Activated gamma-delta T cell (primary cell): Measurements from ENCODE around the gene KRT6A.

Experiments used
- DNase-seq: peaks from one replicate; lab custom pipeline; 2025; lab: John Stamatoyannopoulos, UW
- total RNA-seq, 2 donors: gene quantifications; one replicate each; lab custom pipeline; 2026; lab: John Stamatoyannopoulos, UW

The KRT6A gene
- total RNA-seq: 0 reads per million in 2 donors

DNA sequence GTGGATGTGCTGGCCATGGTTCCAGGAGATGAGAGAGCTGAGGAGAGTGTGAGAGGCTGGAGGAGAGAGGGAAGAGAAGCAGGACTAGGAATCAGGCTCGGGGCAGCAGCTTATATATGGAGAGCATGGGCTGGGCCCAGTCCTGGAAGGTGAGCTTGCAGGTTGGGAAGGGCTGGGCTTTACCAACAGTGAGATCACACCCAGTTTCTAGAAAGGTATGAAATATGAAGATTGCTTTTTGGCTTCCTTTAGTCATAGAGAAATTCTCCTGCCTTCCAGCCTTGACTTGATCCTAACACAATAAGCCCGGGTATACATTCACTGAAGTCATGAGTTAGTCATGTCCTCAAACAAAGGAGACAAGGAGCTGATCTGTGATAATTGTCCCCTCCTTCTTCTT lies at the start of gene KRT6A:
KRT6A (minus strand) TSS at position 86 of the 400 bp plus-strand sequence; CDS start at position 17, 69 bp downstream.
- DNase-seq: no peak

DNA sequence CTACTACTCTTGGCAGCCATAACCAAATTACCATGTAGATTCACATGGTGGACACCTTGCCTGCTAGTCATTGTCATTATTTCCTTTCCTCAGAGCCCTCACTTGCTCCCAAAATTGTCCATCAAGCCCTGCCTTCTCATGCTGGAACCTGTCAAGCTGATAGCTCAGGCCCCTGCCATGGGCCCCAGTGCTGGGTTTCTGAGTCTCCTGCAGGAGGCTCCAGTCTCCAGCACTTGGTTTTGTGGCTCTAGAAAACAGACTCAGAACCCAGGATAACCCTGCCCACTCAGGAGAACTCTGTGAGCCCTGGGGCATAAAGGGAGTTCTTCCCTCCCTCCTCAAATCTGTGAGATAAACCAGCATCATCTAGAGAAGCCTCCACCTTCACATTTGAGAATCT lies 49.1 kb upstream of the KRT6A start:
- DNase-seq: no peak

GRCh38 chr12:52541709-52542108 lies 48.7 kb upstream of the KRT6A start:
- DNase-seq: no peak

GRCh38 chr12:52540531-52540930 lies 47.5 kb upstream of the KRT6A start:
- no peak for DNase-seq

DNA sequence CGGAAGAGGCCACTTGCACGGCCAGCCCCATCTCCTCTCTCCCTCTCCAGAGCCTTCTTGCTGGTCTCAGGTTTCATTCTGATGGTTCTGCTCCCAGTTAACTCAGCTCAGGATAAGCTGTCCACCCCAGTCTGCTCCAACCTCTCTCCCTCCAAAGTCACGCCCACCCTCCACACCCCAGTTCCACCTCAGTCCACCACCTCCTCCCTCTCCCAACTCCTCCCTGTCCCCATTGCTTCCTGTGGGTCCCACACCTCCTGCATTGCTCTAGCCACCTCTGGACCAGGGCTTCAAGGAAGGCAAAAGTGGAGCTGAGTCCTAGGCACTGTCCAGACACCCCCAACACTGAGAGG lies 46.7 kb upstream of the KRT6A start:
- DNase-seq: no peak

GRCh38 chr12:52539083-52539820 lies 46.2 kb upstream of the KRT6A start:
- DNase-seq: no peak

- no peak for DNase-seq
Measured at GRCh38 chr12:52537101-52537500, 44.0 kb upstream of the KRT6A start.

- no peak for DNase-seq
Measured at GRCh38 chr12:52535574-52535973, 42.5 kb upstream of the KRT6A start.

DNA sequence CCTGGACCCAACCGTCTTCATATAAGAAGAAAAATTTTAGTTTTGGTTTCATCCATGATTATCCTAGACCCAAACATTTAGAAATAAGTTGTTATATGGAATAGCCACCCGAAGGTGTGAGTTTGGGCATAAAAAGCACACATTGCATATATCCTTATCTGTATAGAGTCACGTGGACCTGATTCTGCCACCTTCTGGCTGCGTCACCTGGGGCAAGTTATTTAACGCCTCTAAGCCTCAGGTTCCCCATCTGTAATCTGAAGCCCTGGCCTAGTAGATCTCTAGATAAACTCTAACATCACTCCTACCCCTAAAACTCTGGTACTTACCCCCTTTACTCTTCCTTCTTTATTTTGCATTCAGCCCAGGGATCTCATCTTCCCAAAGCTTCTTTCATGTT lies 41.4 kb upstream of the KRT6A start:
- DNase-seq: no peak

DNA sequence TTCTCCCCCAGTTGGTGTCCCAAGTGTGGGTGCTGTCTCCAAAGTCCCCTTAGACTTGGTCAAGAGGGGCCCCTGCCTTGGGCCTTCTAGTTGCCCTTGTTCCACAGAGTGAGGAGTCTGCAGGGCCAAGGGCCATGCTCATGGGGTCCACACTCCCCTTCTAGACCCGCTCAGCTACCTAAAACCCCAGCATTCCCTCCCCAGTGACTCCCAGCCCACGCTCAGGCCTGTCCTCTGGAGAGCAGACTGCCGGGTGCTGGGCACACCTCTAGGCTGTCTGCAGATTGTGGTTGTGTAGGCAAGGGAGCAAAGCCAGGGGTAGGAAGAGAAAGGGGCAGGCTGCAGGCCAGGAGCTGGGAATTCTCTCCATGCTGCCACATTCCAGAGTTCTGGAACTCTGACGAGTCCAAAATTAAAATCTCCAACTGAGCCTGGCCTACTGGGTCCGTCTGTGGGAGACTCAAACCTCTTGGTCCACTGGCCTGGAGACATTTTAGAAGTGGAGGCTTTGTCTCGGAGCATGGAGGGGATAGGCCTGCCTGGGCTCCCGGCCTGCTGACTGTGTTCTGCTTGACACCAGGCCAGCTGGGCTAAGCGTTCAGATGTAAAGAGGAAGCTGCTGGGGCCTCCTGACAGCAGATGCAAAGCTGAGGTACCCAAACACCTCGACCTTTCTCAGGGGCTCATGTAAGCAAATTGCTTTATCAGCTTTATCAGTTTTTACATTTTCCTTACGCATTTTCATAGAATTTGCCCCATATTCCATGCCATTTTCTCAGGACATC lies 40.8 kb upstream of the KRT6A start:
- no peak for DNase-seq

GRCh38 chr12:52532636-52533035 lies 39.6 kb upstream of the KRT6A start:
- DNase-seq: no peak

- DNase-seq: no peak
Measured at GRCh38 chr12:52531566-52532300, 38.7 kb upstream of the KRT6A start.

GRCh38 chr12:52530905-52531304 lies 37.8 kb upstream of the KRT6A start:
- DNase-seq: no peak

DNA sequence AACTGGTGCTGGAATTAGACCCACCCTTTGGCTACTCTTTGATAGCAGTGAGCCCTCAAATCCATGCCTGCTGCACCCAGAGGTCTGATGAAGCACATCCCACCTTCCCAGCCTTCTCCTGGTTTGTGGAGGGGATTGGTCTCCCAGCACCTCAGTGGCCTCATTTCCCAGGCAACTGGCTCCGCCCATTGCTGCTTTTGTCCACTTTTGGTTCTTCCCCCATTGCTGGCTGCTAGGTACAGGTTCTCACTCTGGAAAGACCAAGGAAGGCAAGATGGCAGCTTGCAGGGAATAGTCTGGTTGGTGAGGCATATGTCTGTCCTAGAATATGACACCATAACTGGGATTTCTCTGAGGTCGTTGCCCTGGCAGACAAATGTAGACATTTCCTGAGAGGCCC lies 37.3 kb upstream of the KRT6A start:
- DNase-seq: no peak

DNA sequence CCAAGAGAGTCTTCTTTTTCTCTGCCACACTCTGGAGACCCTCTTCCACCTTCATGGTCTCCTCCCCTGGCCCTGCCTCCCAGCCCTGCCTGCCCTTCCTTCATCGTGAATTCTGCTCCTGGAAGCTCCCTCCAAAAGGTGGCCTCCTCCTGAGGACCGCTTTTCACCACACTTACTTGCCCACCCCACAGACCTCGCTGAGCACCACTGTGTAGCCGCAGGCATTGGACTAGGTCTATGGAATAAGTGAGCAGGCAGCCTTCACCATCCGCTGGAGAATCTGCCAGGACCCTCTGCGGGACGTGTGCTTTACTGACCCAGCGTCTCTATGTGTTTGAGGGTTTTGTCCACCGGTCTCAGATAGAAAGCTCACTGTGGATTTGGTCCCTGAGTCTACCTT lies 36.8 kb upstream of the KRT6A start:
- no peak for DNase-seq

- DNase-seq: no peak
Measured at GRCh38 chr12:52529417-52529816, 36.4 kb upstream of the KRT6A start.

GRCh38 chr12:52528641-52529143 lies 35.6 kb upstream of the KRT6A start:
- DNase-seq: no peak

DNA sequence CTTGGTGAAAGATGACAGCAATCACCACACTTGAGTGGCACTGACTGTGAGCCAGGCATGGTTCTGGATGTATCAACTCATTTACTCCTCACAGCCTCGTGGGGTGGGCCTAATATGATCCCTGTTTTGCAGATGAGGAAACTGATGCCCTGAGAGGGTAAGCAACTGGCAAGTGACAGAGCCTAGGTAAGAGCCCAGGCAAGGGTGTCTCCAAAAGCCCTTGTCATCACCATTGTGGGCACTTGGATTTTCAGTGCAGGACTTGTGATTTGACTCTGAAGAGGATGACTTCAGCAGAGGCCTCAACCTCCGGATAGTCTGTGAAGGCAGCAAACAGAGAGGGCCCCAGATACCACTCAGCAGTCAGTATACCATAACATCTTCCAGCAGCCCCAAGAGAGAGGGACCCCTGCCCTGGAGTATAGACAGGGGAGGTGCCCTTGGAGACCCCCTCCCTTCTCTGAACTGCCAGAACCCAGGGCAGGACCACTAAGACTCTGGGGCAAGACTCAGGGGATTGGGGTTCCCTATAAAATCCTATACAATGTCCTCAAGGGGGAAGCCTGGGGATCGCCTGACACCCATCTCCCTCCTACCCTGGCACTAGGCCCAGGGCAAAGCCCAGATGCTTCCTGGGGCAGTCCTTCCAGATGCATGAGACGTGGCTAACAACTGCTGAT lies 34.2 kb upstream of the KRT6A start:
- no peak for DNase-seq

DNA sequence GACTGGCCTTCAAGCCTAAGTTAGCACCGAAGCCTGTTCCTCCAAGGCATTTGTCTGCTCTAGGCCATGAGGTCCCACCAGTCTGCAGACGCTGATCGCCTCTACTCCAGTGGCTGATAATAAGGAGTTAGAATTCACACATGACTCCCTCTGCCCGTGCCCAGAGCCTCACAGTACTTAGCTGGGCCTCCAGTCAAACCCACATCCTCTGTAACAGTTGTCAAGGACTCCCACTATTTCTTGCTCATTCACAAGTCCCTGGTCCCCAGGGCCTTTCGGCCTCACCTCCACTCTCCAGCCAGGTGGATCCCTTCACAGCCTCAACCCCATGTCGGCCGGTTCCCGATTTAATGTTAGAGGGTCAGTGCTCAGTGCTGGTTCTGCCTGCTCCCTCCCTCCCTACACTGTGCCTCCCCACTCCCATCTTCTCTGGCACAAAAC lies 33.5 kb upstream of the KRT6A start:
- DNase-seq: no peak

DNA sequence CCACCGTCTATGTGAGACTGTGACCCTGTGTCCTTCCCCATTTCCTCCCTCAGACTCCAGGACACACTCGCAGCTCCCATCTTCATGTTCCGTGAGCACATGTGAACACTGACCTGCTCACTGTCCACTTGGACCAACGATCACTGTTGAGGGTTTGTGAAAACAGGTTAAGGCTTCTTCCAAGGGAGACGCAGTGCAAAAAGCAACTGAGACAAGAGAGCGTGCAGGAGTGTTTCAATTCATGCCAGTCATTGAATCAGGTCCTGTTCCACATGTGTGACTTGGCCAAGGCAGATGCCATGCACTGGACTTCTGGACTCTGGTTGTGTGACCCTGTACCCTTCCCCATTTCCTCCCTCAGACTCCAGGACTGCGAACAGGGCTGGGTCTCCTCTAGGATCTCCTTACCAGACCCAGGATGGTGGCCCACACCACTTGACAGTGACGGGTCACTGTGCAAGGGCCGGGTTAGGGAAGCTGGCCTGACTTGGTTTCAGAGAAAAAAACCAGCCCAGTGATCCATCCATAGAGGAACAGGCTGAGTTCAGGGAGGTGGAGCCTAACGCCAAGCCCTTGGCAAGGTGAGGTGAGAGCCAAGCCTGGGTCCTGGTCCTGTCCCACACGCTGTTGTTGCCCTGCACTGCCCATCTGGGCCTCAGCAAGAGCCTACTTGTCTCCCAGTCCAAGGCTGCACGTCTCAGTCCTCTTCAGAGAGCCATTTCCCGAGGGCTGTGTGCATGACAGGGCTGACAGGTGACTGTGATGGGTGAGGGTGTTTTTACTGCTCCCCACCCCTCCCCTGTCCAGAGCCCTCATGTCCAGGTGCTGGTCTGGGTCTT lies 32.8 kb upstream of the KRT6A start:
- no peak for DNase-seq
